Suprapubic skin (tissue), 4 donors: ENCODE data around the gene MCIDAS.

Source experiments
- CTCF ChIP-seq, 2 donors: fragments of 200-600 bp in 1 of 2; fragments of 450-650 bp in 1 of 2; sonication (generic) in 1 of 2; IDR thresholded peaks; one replicate each; pipeline ENCODE4 v1.5.1; 2016 to 2019; ENCODE audit warnings: antibody characterized with exemption in 2 of 2, mild to moderate bottlenecking in 1 of 2, moderate library complexity in 1 of 2
- EP300 ChIP-seq: sonication (generic); formaldehyde crosslinking; IDR thresholded peaks from one replicate; pipeline ENCODE4 v1.6.1; 2017; ENCODE audit warnings: antibody characterized with exemption
- POLR2AphosphoS5 ChIP-seq, 3 donors: sonication (generic); formaldehyde crosslinking; IDR thresholded peaks; one replicate each; pipeline ENCODE4 v1.6.1; 2017; ENCODE audit warnings: antibody characterized with exemption in 3 of 3

- TF ChIP-seq CTCF (IDR thresholded peaks at IDR 0.05) (no peak), POLR2AphosphoS5 (IDR thresholded peaks at IDR 0.05) (no peak), EP300 (no peak)
These were observed 7.1 kb upstream of the MCIDAS start for GRCh38 chr5:55234121-55234700.
